Measurements from ENCODE around the gene SLC27A6. TPM values are rescaled to one million over a fixed set of nuclear protein-coding genes. Genes with fewer than 3 reads are reported as not detected.

The SLC27A6 gene
- total and polyA plus RNA-seq, 10 of the 15 experiments (the other 5 are each of a cell fraction or from before 2014, with no cell fraction given), result not detected

DNA sequence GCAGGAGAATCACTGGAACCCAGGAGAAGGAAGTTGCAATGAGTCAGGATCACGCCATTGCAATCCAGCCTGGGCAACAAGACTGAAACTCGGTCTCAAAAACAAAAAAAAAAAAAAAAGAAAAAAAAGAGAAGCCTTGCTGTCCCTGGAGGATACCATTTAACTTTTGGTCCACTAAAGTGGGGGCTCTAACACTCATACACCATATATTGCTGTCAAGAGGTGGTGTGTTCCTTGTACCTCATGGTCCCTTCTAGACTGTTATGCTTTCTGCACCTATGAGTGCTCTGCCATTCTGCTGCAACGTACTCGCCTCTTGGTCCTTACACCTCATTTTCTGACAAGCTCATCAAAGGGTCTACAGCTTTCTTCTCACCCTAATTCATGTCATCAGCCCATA, 77.0 kb downstream of the SLC27A6 start (continued):
- TF ChIP-seq BACH1 (IDR thresholded peaks at IDR 0.05; ENCODE audit: borderline replicate concordance) (no peak), ETV6 (conservative IDR thresholded peaks at IDR 0.05 in 1 of 2, IDR thresholded peaks at IDR 0.05 in 1 of 2; ENCODE audit: borderline replicate concordance in 1 of 2, low read depth in 1 of 2) (no peak), CREB1 (IDR thresholded peaks at IDR 0.05; ENCODE audit: low read depth) (no peak), STAT3 (IDR thresholded peaks at IDR 0.05; ENCODE audit: low read depth, low read length) (no peak), NFXL1 (IDR thresholded peaks at IDR 0.05; ENCODE audit: borderline replicate concordance) (no peak), POLR2AphosphoS5 (IDR thresholded peaks at IDR 0.05; ENCODE audit: low read length) (no peak)
- TF ChIP-seq, protein P1, sequence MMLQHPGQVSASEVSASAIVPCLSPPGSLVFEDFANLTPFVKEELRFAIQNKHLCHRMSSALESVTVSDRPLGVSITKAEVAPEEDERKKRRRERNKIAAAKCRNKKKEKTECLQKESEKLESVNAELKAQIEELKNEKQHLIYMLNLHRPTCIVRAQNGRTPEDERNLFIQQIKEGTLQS (IDR thresholded peaks at IDR 0.05; ENCODE audit: borderline replicate concordance, extremely low read depth, low read depth, low read length), result no peak
- TF ChIP-seq, protein P2, sequence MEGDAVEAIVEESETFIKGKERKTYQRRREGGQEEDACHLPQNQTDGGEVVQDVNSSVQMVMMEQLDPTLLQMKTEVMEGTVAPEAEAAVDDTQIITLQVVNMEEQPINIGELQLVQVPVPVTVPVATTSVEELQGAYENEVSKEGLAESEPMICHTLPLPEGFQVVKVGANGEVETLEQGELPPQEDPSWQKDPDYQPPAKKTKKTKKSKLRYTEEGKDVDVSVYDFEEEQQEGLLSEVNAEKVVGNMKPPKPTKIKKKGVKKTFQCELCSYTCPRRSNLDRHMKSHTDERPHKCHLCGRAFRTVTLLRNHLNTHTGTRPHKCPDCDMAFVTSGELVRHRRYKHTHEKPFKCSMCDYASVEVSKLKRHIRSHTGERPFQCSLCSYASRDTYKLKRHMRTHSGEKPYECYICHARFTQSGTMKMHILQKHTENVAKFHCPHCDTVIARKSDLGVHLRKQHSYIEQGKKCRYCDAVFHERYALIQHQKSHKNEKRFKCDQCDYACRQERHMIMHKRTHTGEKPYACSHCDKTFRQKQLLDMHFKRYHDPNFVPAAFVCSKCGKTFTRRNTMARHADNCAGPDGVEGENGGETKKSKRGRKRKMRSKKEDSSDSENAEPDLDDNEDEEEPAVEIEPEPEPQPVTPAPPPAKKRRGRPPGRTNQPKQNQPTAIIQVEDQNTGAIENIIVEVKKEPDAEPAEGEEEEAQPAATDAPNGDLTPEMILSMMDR (IDR thresholded peaks at IDR 0.05 in 2 of 3, conservative IDR thresholded peaks at IDR 0.05 in 1 of 3; ENCODE audit: control insufficient read depth in 2 of 3, extremely low read depth in 1 of 3, insufficient read depth in 1 of 3, low read depth in 3 of 3, low read length in 3 of 3), result no peak

- H2AFZ ChIP-seq (ENCODE audit: control insufficient read depth, low read depth, low read length), result no peak overlapping the region
- intact Hi-C loops (cut with micrococcal nuclease; ENCODE audit: unreplicated experiment) (no loop called here), in situ Hi-C loops (cut with MboI) (no loop called here)
- no peaks in the 10 kb centered on the region for H4K20me1 ChIP-seq (ENCODE audit: control insufficient read depth, insufficient read depth)
- no peak overlapping the region for H3K27ac ChIP-seq (ENCODE audit: control insufficient read depth, insufficient read depth)
- no peaks in the 10 kb centered on the region for H3K9me3 ChIP-seq (replicated peaks; ENCODE audit: control insufficient read depth, insufficient read depth, low read length)
- SMC1A ChIA-PET (ENCODE audit: uncharacterized antibody, unreplicated experiment), result no interaction called here
- CTCF ChIA-PET, result interaction anchor here (1.4 kb wide), 1 partner anchor 10 kb away, joined by 6 read pairs; no protein-coding TSS in a partner anchor
- no peaks in the 10 kb centered on the region for H3K4me1 ChIP-seq (ENCODE audit: control insufficient read depth, insufficient read depth, low read length)
- H3K9ac ChIP-seq (ENCODE audit: control insufficient read depth, insufficient read depth, low read length), result no peak overlapping the region
- FAIRE-seq (no peak), ATAC-seq (no peak), DNase-seq (ENCODE audit: low read depth, low spot score) (no peak)
- H3K36me3 ChIP-seq (ENCODE audit: control insufficient read depth in 2 of 2, insufficient read depth in 2 of 2, low read length in 1 of 2), result no peaks in the 10 kb centered on the region
- H3K27me3 ChIP-seq (replicated peaks in 1 of 2; ENCODE audit: control insufficient read depth in 2 of 2, insufficient read depth in 2 of 2, low read length in 1 of 2), result no peaks in the 10 kb centered on the region
- WGBS (ENCODE audit: insufficient coverage, insufficient replicate concordance, low lambda C conversion rate, missing lambda C conversion rate), result 7% methylated on average over 1 of the region's 1 CpG
- RAD21 ChIA-PET (ENCODE audit: unreplicated experiment), result no interaction called here
- POLR2A ChIA-PET, result no interaction called here
- H3K4me3 ChIP-seq, result no peak overlapping the region
- no peak overlapping the region for H3K4me2 ChIP-seq (ENCODE audit: control insufficient read depth, insufficient read depth)
- no peaks in the 10 kb centered on the region for H3K79me2 ChIP-seq (ENCODE audit: control insufficient read depth, insufficient read depth, low read length)
- no TSS peak for BruUV-seq (replicated peaks)
- TF ChIP-seq RCOR1 (conservative IDR thresholded peaks at IDR 0.05; ENCODE audit: low read depth, low read length), result no peak
- no peak for TF ChIP-seq HDGF (IDR thresholded peaks at IDR 0.05)
- no peak for TF ChIP-seq NR2C2 (IDR thresholded peaks at IDR 0.05; ENCODE audit: borderline replicate concordance, control insufficient read depth, insufficient read length, low read depth)
- TF ChIP-seq, protein P3, sequence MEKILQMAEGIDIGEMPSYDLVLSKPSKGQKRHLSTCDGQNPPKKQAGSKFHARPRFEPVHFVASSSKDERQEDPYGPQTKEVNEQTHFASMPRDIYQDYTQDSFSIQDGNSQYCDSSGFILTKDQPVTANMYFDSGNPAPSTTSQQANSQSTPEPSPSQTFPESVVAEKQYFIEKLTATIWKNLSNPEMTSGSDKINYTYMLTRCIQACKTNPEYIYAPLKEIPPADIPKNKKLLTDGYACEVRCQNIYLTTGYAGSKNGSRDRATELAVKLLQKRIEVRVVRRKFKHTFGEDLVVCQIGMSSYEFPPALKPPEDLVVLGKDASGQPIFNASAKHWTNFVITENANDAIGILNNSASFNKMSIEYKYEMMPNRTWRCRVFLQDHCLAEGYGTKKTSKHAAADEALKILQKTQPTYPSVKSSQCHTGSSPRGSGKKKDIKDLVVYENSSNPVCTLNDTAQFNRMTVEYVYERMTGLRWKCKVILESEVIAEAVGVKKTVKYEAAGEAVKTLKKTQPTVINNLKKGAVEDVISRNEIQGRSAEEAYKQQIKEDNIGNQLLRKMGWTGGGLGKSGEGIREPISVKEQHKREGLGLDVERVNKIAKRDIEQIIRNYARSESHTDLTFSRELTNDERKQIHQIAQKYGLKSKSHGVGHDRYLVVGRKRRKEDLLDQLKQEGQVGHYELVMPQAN (conservative IDR thresholded peaks at IDR 0.05), result no peak
- no peak for TF ChIP-seq CEBPZ (IDR thresholded peaks at IDR 0.05; ENCODE audit: low read depth, low read length)
- no peak for TF ChIP-seq MTA2 (IDR thresholded peaks at IDR 0.05; ENCODE audit: low read depth)
These were observed 78.6 kb downstream of the SLC27A6 start for GRCh38 chr5:129043894-129044293.
